Esophagus squamous epithelium (tissue), 5 donors: ENCODE results near the gene SLC38A8. TPM values are rescaled to one million over a fixed set of nuclear protein-coding genes. Genes with fewer than 3 reads are reported as not detected.

Experiments
- DNase-seq: peaks from one replicate; lab custom pipeline; 2025; lab: John Stamatoyannopoulos, UW
- H3K27ac ChIP-seq, 4 donors: fragments of 200-600 bp; sonication (generic); one replicate each; pipeline ENCODE4 v1.5.1; 2016 to 2019; ENCODE audit warnings: mild to moderate bottlenecking in 1 of 4
- H3K27me3 ChIP-seq, 4 donors: fragments of 200-600 bp; sonication (generic); 1 replicate in 3 of 4; 2 replicates in 1 of 4; pipeline versions ENCODE4 v1.5.1 to v1.6.0; 2017 to 2021; ENCODE audit warnings: antibody characterized with exemption in 1 of 4
- H3K36me3 ChIP-seq, 3 donors: fragments of 200-600 bp; sonication (generic); one replicate each; pipeline ENCODE4 v1.5.1; 2016 to 2019
- H3K4me1 ChIP-seq, 3 donors: fragments of 200-600 bp; sonication (generic); one replicate each; pipeline ENCODE4 v1.5.1; 2017 to 2019
- H3K4me3 ChIP-seq, 4 donors: fragments of 200-600 bp; sonication (generic); 1 replicate in 3 of 4; 2 replicates in 1 of 4; pipeline ENCODE4 v1.5.1; 2016 to 2019; ENCODE audit warnings: mild to moderate bottlenecking in 2 of 4, moderate library complexity in 1 of 4
- H3K9me3 ChIP-seq, 3 donors: fragments of 200-600 bp; sonication (generic); one replicate each; pipeline ENCODE4 v1.5.1; 2016 to 2019
- CTCF ChIP-seq, 6 experiments: fragments of 450-650 bp in 4 of 6; fragments of 200-600 bp in 2 of 6; sonication (generic) in 2 of 6; IDR thresholded peaks; one replicate each; pipeline ENCODE4 v1.5.1; 2016 to 2019; ENCODE audit warnings: antibody characterized with exemption in 6 of 6, mild to moderate bottlenecking in 4 of 6, moderate library complexity in 4 of 6
- POLR2A ChIP-seq, 4 donors: fragments of 450-650 bp; IDR thresholded peaks; one replicate each; pipeline ENCODE4 v1.6.1; 2017; ENCODE audit warnings: antibody characterized with exemption in 4 of 4, mild to moderate bottlenecking in 4 of 4, moderate library complexity in 3 of 4
- WGBS, 2 donors: methylation state at CpG; one replicate each; pipeline ENCODE4 v1.1.5; 2018; 5-methylcytosine and 5-hydroxymethylcytosine counted together
- intact Hi-C: fragments of 100-400 bp; cut with DNase I; formaldehyde crosslinking; loops from one replicate; pipeline ENCODE4 v1.15.0; 2022
- total RNA-seq, 4 donors: library from RNA; depleted of rRNA; stranded (reverse); fragments of >200 nt; gene quantifications; one replicate each; pipeline ENCODE4 v1.1.0, GENCODE V29; 2016
- donor health status: DM: yes; HTN: yes; CAD: no.

Gene SLC38A8
- not detected for total RNA-seq

GRCh38 chr16:84042308-84042878 lies at the start of gene SLC38A8:
Gene SLC38A8, minus strand, starts transcription at chr16:84042795. Its CDS starts 638 bp downstream, at chr16:84042157.
- H3K9me3 ChIP-seq = no peaks in the 10 kb centered on the region
- H3K36me3 ChIP-seq = peaks cover 0 to 5% (median 0%) of the 10 kb centered on the region in 3 donors
- peaks cover 0 to 77% (median 2%) of the 10 kb centered on the region in 4 donors for H3K27me3 ChIP-seq
- 85 to 88% methylated on average over 4 to 5 of the region's 9 CpGs for WGBS, 2 donors
- H3K27ac ChIP-seq = no peak within 1 kb of the TSS
- intact Hi-C loops = no loop called here
- no peak for TF ChIP-seq CTCF (IDR thresholded peaks at IDR 0.05)
- no peak for TF ChIP-seq POLR2A (IDR thresholded peaks at IDR 0.05)
- no peak for DNase-seq
- H3K4me3 ChIP-seq = no peak within 1 kb of the TSS
- H3K4me1 ChIP-seq = peaks cover 0 to 19% (median 0%) of the 10 kb centered on the region in 3 donors

- no peak for TF ChIP-seq CTCF (IDR thresholded peaks at IDR 0.05)
- TF ChIP-seq POLR2A (IDR thresholded peaks at IDR 0.05) = no peak
- DNase-seq = no peak
- H3K4me1 ChIP-seq = peaks cover 0 to 5% (median 0%) of the 10 kb centered on the region in 3 donors
- H3K9me3 ChIP-seq = no peaks in the 10 kb centered on the region
- no peak overlapping the region for H3K4me3 ChIP-seq
- intact Hi-C loops = no loop called here
- no peaks in the 10 kb centered on the region for H3K27me3 ChIP-seq
- H3K27ac ChIP-seq = no peak overlapping the region
- H3K36me3 ChIP-seq = peaks cover 28 to 98% (median 80%) of the 10 kb centered on the region in 3 donors
- 92 to 95% methylated on average over 10 of the region's 10 CpGs for WGBS, 2 donors
Observed at GRCh38 chr16:84091460-84091859, 48.9 kb upstream of the SLC38A8 start.

DNA sequence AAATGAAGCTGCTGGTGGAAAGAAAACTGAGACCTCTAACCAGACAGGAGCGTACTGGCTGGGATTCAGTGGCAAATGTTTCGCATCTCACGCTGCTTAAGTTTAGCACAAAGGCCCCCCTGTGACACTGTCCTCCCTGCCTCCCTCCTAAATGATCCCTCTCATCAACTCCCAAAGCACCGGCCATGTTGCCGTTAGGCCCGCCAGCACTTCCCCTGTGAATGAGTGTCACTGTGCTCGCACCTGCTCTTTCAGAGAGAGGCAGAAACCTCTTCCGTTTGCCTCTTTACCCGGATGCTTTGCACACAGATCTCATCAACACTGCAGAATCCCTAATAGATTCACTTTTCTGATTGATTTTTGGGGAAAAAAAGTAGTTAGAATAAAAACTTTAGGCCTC lies 47.6 kb upstream of the SLC38A8 start:
- 89 to 90% methylated on average over 9 of the region's 9 CpGs for WGBS, 2 donors
- intact Hi-C loops = no loop called here
- Histone ChIP-seq H3K27ac (no peak overlapping the region), H3K27me3 (no peaks in the 10 kb centered on the region), H3K9me3 (no peaks in the 10 kb centered on the region), H3K4me1 (no peaks in the 10 kb centered on the region), H3K4me3 (no peak overlapping the region), H3K36me3 (peaks cover 23 to 100% (median 79%) of the 10 kb centered on the region in 3 donors)
- DNase-seq = no peak
- no peak for TF ChIP-seq CTCF (IDR thresholded peaks at IDR 0.05)

- Histone ChIP-seq H3K36me3 (peaks cover 20 to 100% (median 73%) of the 10 kb centered on the region in 3 donors), H3K4me3 (no peak overlapping the region), H3K4me1 (no peaks in the 10 kb centered on the region), H3K27me3 (no peaks in the 10 kb centered on the region), H3K27ac (no peak overlapping the region), H3K9me3 (no peaks in the 10 kb centered on the region)
- TF ChIP-seq POLR2A (IDR thresholded peaks at IDR 0.05) = no peak
- peak in 1 of 6 experiments; percentile 16 for TF ChIP-seq CTCF (IDR thresholded peaks at IDR 0.05)
- DNase-seq = no peak
- 67 to 74% methylated on average over 10 to 12 of the region's 15 CpGs for WGBS, 2 donors
- intact Hi-C loops = loop anchor here (10.0 kb wide), 1 partner anchor 96 kb away; the partner anchor contains the start of gene TAF1C
Observed at GRCh38 chr16:84088695-84089395, 46.2 kb upstream of the SLC38A8 start.
